DND-41 (cell line): ENCODE results near the gene CGB3.

Source experiments
- EZH2 ChIP-seq: IDR thresholded peaks from 3 replicates; pipeline ENCODE4 v1.6.1; 2012; ENCODE audit warnings: borderline replicate concordance, low read depth, mild to moderate bottlenecking, moderate library complexity, low read length, inconsistent platforms; ENCODE audit not compliant: severe bottlenecking
- TF ChIP-seq, protein P1 (sequence below): IDR thresholded peaks from 2 replicates; pipeline ENCODE4 v1.5.1; 2012; ENCODE audit warnings: borderline replicate concordance, low read length, moderate library complexity, mild to moderate bottlenecking; ENCODE audit not compliant: poor library complexity, severe bottlenecking; ENCODE audit errors: extremely low read depth

DNA sequence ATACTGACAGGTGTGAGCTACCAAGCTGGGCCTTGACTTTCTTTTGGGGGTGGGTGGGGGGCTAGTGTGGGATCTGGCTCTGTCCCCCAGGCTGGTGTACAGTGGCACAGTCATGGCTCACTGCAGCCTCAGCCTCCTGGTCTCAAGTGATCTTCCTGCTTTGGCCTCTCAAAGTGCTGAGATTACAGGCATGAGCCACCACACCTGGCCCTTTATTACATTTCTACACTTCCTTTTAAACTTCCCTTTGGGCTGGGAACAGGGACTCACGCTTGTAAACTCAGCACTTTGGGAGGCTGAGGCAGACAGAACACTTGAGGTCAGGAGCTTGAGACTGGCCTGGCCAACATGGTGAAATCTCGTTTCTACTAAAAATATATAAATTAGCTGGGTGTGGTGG, 47.1 kb downstream of the CGB3 start:
- TF ChIP-seq, protein P1, sequence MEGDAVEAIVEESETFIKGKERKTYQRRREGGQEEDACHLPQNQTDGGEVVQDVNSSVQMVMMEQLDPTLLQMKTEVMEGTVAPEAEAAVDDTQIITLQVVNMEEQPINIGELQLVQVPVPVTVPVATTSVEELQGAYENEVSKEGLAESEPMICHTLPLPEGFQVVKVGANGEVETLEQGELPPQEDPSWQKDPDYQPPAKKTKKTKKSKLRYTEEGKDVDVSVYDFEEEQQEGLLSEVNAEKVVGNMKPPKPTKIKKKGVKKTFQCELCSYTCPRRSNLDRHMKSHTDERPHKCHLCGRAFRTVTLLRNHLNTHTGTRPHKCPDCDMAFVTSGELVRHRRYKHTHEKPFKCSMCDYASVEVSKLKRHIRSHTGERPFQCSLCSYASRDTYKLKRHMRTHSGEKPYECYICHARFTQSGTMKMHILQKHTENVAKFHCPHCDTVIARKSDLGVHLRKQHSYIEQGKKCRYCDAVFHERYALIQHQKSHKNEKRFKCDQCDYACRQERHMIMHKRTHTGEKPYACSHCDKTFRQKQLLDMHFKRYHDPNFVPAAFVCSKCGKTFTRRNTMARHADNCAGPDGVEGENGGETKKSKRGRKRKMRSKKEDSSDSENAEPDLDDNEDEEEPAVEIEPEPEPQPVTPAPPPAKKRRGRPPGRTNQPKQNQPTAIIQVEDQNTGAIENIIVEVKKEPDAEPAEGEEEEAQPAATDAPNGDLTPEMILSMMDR: no peak
- no peak for TF ChIP-seq EZH2
